ENCODE data around the gene LYSMD1. TPM values are rescaled to one million over a fixed set of nuclear protein-coding genes. Genes with fewer than 3 reads are reported as not detected.
"Not testable (repeated sequence)": the region's sequence is repeated elsewhere in the genome, so short reads cannot be mapped to it uniquely, and the experiment has no call there.

Gene LYSMD1
- polyA plus RNA-seq, 3 donors from 2014 or later: 0.29 TPM; not detected in 2

DNA sequence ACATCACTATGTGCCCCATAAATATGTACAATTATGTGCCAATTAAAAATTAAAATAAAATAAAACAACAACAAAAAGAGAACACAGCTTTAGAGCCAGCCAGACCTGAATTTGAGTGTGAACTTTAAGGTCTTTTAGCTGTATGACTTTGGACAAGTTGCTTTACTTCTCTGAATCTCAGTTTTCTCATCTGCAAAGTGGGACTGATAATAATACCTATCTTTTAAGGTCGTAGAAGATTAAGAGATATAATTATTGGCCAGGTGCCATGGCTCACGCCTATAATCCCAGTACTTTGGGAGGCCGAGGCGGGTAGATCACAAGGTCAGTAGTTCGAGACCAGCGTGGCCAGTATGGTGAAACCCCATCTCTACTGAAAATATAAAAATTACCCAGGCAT is 27.6 kb upstream of the LYSMD1 start:
- Mint-ChIP-seq H3K9me3 (no peaks in the 10 kb centered on the region), H3K27me3 (ENCODE audit: low read depth in 3 of 3) (peaks cover 6 to 16% (median 10%) of the 10 kb centered on the region in 3 donors), H3K4me1 (peaks cover 35% of the 10 kb centered on the region in 2 donors), H3K36me3 (peaks cover 0 to 3% (median 0%) of the 10 kb centered on the region in 3 donors), H3K4me3 (no peak overlapping the region), H3K27ac (no peak overlapping the region)
- DNase-seq: no peak

DNA sequence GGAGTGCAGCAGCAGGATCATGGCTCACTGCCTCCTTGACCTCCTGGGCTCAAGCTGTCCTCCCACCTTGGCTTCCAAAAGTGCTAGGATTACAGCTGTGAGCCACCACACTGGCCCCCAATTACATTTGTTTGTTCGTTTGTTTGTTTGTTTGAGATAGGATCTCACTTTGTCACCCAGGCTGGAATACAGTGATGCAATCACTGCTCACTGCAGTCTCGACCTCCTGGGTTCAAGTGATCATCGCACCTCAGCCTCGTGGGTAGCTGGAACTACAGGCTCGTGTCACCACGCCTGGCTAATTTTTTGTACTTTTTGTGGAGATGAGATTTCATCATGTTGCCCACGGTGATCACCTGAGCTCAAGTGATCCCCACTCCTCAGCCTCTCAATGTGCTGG is 26.3 kb upstream of the LYSMD1 start:
- DNase-seq: no peak
- Mint-ChIP-seq H3K4me1 (peaks cover 32 to 38% of the 10 kb centered on the region in 2 donors), H3K4me3 (peak overlapping the region in 1 of 5 donors; percentile 32), H3K9me3 (no peaks in the 10 kb centered on the region), H3K27ac (no peak overlapping the region), H3K27me3 (ENCODE audit: low read depth in 3 of 3) (peaks cover 3 to 9% (median 7%) of the 10 kb centered on the region in 3 donors), H3K36me3 (peaks cover 0 to 3% (median 0%) of the 10 kb centered on the region in 3 donors)

DNA sequence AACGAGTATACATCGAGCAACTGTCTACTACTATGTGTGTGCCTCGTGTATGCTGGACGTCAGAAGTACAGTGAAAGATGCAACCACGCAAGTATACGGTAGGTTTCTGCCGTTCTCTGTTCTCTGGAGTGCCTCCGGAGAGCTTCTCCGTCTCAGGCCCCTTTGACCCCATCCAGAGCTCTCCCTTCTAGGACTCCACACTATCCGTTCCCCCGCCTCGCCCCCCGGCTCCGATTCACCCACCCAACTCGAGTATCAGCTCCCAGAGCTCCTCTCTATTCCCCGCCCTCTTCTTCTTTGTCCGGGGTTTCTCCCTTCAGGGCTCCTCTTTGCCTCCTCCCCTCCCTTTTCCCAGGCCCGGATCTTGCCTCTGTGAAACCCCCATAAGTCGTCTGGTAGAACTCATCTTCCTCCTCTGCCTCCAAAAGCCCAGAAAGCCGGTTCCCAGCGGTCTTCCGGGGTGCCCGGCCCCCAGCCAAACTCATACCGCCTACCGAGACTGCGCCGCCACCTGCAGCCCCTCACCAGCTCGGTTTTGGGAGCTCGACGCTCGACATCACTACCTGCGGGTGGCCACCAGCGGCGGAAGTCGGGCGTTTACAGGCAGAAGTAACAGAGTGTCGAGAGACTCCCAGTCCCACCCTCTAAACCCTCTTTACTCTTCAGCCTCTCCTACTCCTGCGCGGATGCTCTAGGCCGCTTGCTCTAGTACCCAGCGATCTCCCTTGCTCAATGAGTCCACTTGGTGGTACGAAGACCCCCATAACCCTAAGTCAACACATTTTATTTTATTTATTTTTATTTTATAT is 24.1 kb upstream of the LYSMD1 start, which contains the start of gene VPS72:
TSS of gene VPS72 (minus strand) at position 561 of the 809 bp plus-strand sequence. CDS start at position 485, 76 bp downstream.
- DNase-seq: peak; percentile 79 to 80 (median 79)
- peak within 1 kb of the TSS; percentile 95 to 98 (median 97) for H3K27ac Mint-ChIP-seq
- peaks cover 5 to 10% (median 9%) of the 10 kb centered on the region in 3 donors for H3K36me3 Mint-ChIP-seq
- no peaks in the 10 kb centered on the region for H3K9me3 Mint-ChIP-seq
- peak within 1 kb of the TSS; percentile 95 to 99 (median 98) for H3K4me3 Mint-ChIP-seq
- peaks cover 3 to 5% (median 5%) of the 10 kb centered on the region in 3 donors for H3K27me3 Mint-ChIP-seq (ENCODE audit: low read depth in 3 of 3)
- H3K4me1 Mint-ChIP-seq: peaks cover 31 to 44% of the 10 kb centered on the region in 2 donors

DNA sequence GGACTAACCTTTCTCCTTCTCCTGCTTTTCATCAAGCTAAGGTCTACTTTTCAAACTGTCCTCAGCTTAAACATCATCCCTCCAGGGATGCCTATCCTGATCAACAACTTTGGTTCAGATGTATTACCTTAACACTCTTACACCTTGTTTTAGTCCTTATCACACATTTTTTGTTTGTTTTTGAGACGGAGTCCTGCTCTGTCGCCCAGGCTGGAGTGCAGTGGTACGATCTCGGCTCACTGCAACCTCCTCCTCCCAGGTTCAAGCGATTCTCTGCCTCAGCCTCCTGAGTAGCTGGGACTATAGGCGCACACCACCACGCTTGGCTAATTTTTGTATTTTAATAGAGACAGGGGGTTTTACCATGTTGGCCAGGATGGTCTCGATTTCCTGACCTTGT is 23.0 kb upstream of the LYSMD1 start:
- peak overlapping the region; percentile 95 to 99 (median 98) for H3K4me3 Mint-ChIP-seq
- H3K27ac Mint-ChIP-seq: peak overlapping the region; percentile 68 to 98 (median 96)
- peaks cover 35 to 44% of the 10 kb centered on the region in 2 donors for H3K4me1 Mint-ChIP-seq
- not testable (repeated sequence) for DNase-seq; H3K9me3 Mint-ChIP-seq; H3K27me3 Mint-ChIP-seq (ENCODE audit: low read depth in 3 of 3)
- H3K36me3 Mint-ChIP-seq: peaks cover 10 to 18% (median 15%) of the 10 kb centered on the region in 3 donors

DNA sequence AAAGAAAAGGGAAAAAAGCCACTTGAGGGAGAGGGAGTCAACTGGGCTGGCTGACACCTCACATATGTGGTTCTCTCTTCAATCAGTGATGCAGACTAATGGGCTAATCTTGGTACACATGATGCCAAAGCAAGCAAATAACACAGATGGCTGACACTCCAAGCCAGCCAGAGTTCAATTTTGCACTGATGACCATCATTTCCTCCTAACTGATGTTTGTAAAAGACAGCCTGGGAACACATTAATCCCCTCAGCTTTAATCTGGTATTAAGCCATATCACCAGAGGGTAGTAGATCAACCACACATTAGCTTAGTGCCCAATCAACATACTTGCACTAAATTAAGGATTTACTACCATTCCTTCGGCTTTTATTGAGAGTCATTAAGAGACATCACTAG is 21.5 kb upstream of the LYSMD1 start:
- no peaks in the 10 kb centered on the region for H3K9me3 Mint-ChIP-seq
- H3K4me3 Mint-ChIP-seq: no peak overlapping the region
- peaks cover 17 to 27% (median 23%) of the 10 kb centered on the region in 3 donors for H3K36me3 Mint-ChIP-seq
- peaks cover 35 to 50% of the 10 kb centered on the region in 2 donors for H3K4me1 Mint-ChIP-seq
- DNase-seq: no peak
- peaks cover 3 to 5% (median 5%) of the 10 kb centered on the region in 3 donors for H3K27me3 Mint-ChIP-seq (ENCODE audit: low read depth in 3 of 3)
- H3K27ac Mint-ChIP-seq: no peak overlapping the region

DNA sequence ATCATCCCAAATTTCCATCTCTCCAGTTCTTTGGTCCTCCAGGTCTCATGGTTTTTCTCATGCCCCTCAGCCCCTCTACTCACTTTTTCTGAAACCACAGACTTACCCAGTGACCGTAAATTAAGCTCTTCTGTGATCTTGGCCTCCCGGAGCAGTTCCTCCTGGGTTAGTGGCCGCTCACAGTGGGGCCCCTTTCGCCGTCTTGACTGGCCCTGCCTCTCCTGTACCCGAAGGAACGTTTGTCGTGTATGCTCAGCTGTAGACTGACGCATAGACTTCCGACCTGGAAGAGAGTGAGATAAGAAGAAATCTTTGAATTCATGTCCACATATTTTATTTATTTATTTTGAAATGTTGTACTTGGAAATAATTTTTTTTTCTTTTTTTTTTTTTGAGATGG is 18.5 kb upstream of the LYSMD1 start:
- Mint-ChIP-seq H3K36me3 (peaks cover 28 to 44% (median 36%) of the 10 kb centered on the region in 3 donors), H3K27me3 (ENCODE audit: low read depth in 3 of 3) (no peaks in the 10 kb centered on the region), H3K9me3 (no peaks in the 10 kb centered on the region), H3K27ac (no peak overlapping the region), H3K4me3 (no peak overlapping the region), H3K4me1 (peaks cover 20 to 33% of the 10 kb centered on the region in 2 donors)
- no peak for DNase-seq

DNA sequence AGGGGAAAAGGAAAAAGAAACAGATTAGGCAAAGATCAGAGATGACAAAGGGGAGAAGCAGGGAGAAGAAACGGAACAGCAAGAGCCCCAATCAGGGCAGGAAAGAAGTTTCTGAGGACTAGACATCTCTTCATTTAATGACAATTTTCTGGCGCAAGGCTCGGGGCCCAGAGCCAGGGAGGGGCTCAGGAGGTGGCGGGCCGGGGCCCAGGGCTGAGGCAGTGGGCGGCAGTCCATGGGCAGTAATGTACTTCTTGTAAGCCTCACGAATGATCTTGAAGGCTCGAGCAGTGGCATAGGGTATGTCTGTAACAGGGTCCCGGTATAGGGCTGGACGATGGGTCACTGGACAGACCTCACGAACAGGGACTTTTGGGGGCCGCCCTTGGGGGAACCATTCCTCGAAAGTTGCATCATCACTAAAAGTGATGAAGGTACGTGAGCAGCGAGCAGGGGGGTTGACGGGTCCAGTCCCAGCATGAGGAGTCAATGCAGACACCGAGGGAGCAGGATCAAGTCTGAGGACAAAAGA is 10.9 kb upstream of the LYSMD1 start:
- DNase-seq: no peak
- Mint-ChIP-seq H3K4me1 (peaks cover 0 to 7% of the 10 kb centered on the region in 2 donors), H3K27ac (peak overlapping the region in 1 of 6 donors; percentile 66), H3K36me3 (peaks cover 24 to 57% (median 37%) of the 10 kb centered on the region in 3 donors), H3K27me3 (ENCODE audit: low read depth in 3 of 3) (no peaks in the 10 kb centered on the region), H3K4me3 (no peak overlapping the region), H3K9me3 (no peaks in the 10 kb centered on the region)

DNA sequence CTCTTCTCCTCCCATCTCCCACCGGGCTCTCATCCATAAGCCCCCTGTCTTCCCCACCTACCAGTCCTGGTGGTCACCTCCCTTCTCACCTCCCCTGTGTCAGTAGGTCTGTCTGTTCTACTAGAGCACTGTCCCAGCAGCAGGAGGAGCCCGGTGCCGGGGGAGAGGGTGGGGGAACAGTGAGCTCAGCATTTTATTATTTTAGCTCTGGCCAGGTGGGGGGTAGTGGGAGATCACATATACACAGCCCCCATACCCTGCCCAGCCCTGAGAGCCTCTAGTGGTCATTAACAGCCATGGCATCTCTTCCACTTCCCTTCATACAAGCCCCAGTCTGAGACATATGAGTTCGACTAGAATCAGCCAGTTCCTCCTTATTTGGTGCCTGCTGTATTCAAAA is 10.2 kb upstream of the LYSMD1 start, which contains the start of gene TMOD4:
TSS of gene TMOD4 (minus strand) at position 119 of the 400 bp plus-strand sequence. CDS start 1,106 bp downstream, outside the sequence.
- peak within 1 kb of the TSS in 4 of 6 donors; percentile 19 to 66 (median 47) for H3K27ac Mint-ChIP-seq
- H3K4me1 Mint-ChIP-seq: peaks cover 0 to 7% of the 10 kb centered on the region in 2 donors
- H3K9me3 Mint-ChIP-seq: no peaks in the 10 kb centered on the region
- no peak within 1 kb of the TSS for H3K4me3 Mint-ChIP-seq
- H3K27me3 Mint-ChIP-seq (ENCODE audit: low read depth in 3 of 3): no peaks in the 10 kb centered on the region
- H3K36me3 Mint-ChIP-seq: peaks cover 20 to 50% (median 35%) of the 10 kb centered on the region in 3 donors
- DNase-seq: no peak

DNA sequence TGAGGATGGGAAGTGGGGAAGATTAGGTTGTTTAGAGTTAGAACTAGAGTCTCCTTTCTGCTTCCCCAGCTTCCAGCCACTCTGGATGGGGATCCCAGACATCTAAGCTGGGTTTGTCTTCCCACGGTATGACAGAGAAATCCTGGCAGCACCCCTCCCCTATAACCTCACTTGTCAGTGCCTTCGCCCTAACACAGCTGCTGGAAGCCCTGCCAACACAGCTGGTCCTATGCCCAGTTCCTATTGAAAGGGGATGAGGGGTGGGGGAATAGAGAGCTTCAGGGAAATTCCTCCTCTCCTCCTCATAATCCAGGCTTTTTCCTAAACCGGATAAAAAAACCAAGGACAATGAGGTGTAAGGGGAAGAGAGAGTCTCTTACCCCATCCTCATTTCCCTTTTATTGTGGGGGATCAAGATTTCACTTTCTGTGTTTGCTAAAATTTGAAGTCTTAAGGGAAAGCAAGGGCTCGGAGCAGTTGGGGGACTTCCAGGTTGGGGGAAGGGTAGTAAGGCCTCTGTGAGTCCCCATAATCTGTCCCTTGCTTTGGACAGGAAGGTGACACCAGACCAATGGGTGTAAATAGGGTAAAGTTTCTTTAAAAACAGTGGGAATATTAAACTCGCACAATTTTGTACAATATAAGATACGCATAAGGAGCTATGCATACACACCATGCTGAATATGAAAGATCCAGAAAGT is 9.5 kb upstream of the LYSMD1 start:
- Mint-ChIP-seq H3K36me3 (peaks cover 15 to 48% (median 31%) of the 10 kb centered on the region in 3 donors), H3K4me1 (peaks cover 0 to 7% of the 10 kb centered on the region in 2 donors), H3K4me3 (no peak overlapping the region), H3K27me3 (ENCODE audit: low read depth in 3 of 3) (peaks cover 0 to 2% (median 0%) of the 10 kb centered on the region in 3 donors), H3K27ac (peak overlapping the region in 1 of 6 donors; percentile 51), H3K9me3 (no peaks in the 10 kb centered on the region)
- no peak for DNase-seq

DNA sequence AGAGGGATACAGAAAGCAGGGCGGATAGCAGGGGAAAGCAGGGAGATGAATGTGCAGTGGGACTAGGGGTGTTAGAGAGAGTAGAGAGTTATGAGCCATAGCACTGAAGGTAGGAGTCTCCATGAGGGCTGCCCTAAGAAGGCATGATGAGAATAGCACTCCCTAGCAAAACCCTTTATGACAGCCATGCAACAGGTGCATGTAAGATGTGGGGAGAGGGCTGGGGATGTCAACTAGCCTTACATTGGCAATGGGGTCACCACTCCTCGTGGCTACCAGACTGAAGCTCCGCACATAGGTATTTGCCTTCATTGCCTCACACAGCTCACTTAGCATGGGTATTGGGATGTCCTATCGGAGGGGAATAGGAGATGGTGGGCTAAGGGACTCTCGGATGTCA is 5.5 kb upstream of the LYSMD1 start:
- H3K27me3 Mint-ChIP-seq (ENCODE audit: low read depth in 3 of 3): peaks cover 4 to 8% (median 4%) of the 10 kb centered on the region in 3 donors
- peak overlapping the region in 3 of 6 donors; percentile 12 to 72 (median 25) for H3K27ac Mint-ChIP-seq
- H3K36me3 Mint-ChIP-seq: peaks cover 7 to 35% (median 23%) of the 10 kb centered on the region in 3 donors
- DNase-seq: no peak
- no peaks in the 10 kb centered on the region for H3K9me3 Mint-ChIP-seq
- no peak overlapping the region for H3K4me3 Mint-ChIP-seq
- H3K4me1 Mint-ChIP-seq: peaks cover 16 to 18% of the 10 kb centered on the region in 2 donors

DNA sequence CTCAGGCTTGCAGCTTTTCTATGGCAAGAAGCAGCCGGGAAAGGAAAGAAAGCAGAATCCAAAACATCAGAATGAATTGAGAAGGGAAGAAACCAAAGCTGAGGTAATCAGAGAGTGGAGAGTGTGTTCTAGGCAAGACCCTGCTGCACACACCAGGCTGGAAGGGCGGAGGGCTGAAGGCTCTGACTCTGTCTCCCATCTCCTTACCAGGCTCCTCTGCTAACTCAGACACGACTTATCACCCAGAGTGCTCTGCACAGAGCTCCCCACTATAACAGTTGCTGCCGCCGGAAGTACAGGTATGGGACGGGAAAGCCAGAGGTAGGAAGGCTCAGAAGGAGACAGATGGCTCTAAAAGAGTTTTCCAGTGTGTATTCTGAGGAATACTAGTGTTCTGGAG is 1.4 kb upstream of the LYSMD1 start:
- peaks cover 34 to 41% of the 10 kb centered on the region in 2 donors for H3K4me1 Mint-ChIP-seq
- peaks cover 9 to 15% (median 10%) of the 10 kb centered on the region in 3 donors for H3K27me3 Mint-ChIP-seq (ENCODE audit: low read depth in 3 of 3)
- H3K36me3 Mint-ChIP-seq: peaks cover 12 to 26% (median 26%) of the 10 kb centered on the region in 3 donors
- no peak for DNase-seq
- peak overlapping the region; percentile 45 to 98 (median 92) for H3K27ac Mint-ChIP-seq
- H3K4me3 Mint-ChIP-seq: peak overlapping the region; percentile 94 to 100 (median 99)
- no peaks in the 10 kb centered on the region for H3K9me3 Mint-ChIP-seq

DNA sequence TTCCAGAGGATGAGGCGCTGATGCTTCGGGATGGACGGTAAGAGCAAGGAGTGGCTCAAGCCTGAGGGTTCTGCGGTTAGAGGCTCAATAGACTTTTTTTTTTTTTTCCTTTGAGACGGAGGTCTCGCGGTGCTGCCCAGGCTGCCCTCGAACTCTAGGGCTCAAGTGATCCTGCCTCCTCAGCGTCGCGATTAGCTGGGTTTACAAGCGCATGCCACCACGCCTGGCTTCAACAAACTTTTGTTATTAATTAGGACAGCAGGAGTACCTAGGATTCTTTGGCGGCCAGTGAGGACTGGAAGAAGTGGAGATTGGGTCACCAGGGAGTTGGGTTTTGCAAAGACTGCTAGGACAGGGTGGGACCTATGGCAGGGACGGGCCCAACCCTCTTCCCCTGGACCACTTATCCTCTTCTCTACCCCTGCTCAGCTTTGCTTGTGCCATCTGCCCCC is 829 bp upstream of the LYSMD1 start:
- H3K36me3 Mint-ChIP-seq: peaks cover 12 to 26% (median 24%) of the 10 kb centered on the region in 3 donors
- peak overlapping the region; percentile 94 to 100 (median 99) for H3K4me3 Mint-ChIP-seq
- DNase-seq: no peak
- H3K9me3 Mint-ChIP-seq: no peaks in the 10 kb centered on the region
- peaks cover 40 to 47% of the 10 kb centered on the region in 2 donors for H3K4me1 Mint-ChIP-seq
- H3K27ac Mint-ChIP-seq: peak overlapping the region; percentile 91 to 98 (median 95)
- H3K27me3 Mint-ChIP-seq (ENCODE audit: low read depth in 3 of 3): peaks cover 9 to 15% (median 10%) of the 10 kb centered on the region in 3 donors

DNA sequence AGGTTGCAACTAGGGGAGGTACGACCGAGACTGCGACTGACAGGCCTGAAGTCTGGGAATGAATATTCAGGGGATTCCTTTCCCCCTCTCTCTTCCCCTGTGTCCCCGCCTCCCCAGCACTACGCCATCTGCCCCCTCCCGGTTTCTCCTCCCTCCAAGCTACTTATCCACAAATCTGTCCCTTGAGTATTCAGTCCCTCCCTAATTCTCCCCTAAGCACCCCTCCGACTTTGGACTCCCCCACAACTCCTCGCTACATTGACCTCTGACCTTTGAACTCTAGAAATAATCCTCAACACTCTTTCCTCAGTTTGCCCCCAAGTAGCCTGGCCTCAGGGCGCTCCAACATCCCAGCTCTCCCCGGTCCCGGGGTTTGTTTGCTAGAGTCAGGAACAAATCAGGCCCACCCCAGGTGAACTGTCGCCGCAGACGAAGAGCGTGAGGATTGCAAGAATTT is 393 bp downstream of the LYSMD1 start:
- Mint-ChIP-seq H3K9me3 (no peaks in the 10 kb centered on the region), H3K4me1 (peaks cover 43 to 57% of the 10 kb centered on the region in 2 donors), H3K27ac (peak overlapping the region in 5 of 6 donors; percentile 91 to 98 (median 94)), H3K36me3 (peaks cover 12 to 23% (median 18%) of the 10 kb centered on the region in 3 donors), H3K27me3 (ENCODE audit: low read depth in 3 of 3) (peaks cover 9 to 14% (median 10%) of the 10 kb centered on the region in 3 donors), H3K4me3 (peak overlapping the region; percentile 94 to 100 (median 99))
- DNase-seq: no peak
